IPS-15b (cell line): ENCODE measurements around the gene DOK6.

Experiments
- H3K27me3 ChIP-seq: one replicate; pipeline ENCODE4 v1.6.1; 2013; ENCODE audit warnings: low read length; ENCODE audit not compliant: control insufficient read depth, insufficient read depth
- H3K36me3 ChIP-seq: one replicate; pipeline ENCODE4 v1.6.1; 2013; ENCODE audit warnings: low read length; ENCODE audit not compliant: control insufficient read depth, insufficient read depth
- H3K4me1 ChIP-seq: one replicate; pipeline ENCODE4 v1.6.1; 2013; ENCODE audit warnings: mild to moderate bottlenecking, low read length; ENCODE audit not compliant: control insufficient read depth, insufficient read depth
- H3K4me3 ChIP-seq: one replicate; pipeline ENCODE4 v1.5.1; 2013; ENCODE audit warnings: low read depth, low read length
- H3K9ac ChIP-seq: one replicate; pipeline ENCODE4 v1.6.1; 2013; ENCODE audit warnings: low read depth, mild to moderate bottlenecking, low read length
- H3K9me3 ChIP-seq: one replicate; pipeline ENCODE4 v1.6.1; 2013; ENCODE audit warnings: mild to moderate bottlenecking, low read length; ENCODE audit not compliant: control insufficient read depth, insufficient read depth

DOK6 gene

GRCh38 chr18:69787825-69788547, 387.3 kb downstream of the DOK6 start:
- Histone ChIP-seq H3K36me3 (no peaks in the 10 kb centered on the region), H3K4me3 (no peak overlapping the region), H3K9me3 (no peaks in the 10 kb centered on the region), H3K4me1 (no peaks in the 10 kb centered on the region), H3K27me3 (no peaks in the 10 kb centered on the region), H3K9ac (no peak overlapping the region)

DNA sequence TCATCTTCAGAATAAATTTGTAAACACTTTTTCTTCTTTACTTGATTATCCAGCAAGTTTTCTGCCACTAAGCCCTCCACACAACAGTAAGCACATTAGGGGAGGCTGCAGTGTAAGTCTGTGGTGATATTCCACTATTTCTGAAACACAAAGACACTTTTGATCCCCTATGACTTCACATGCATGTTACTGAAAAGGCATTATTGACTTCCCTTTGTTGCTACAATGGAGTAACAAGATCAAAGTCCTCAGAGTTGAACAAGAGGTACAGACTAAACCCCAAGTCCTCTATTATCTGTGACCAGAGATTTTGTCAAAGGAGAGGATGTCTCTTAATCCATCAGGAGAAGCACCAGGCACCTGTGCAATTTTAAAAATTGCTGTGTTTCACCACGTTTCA, 389.1 kb downstream of the DOK6 start:
- H3K4me1 ChIP-seq = no peaks in the 10 kb centered on the region
- no peaks in the 10 kb centered on the region for H3K36me3 ChIP-seq
- H3K4me3 ChIP-seq = no peak overlapping the region
- H3K9me3 ChIP-seq = no peaks in the 10 kb centered on the region
- no peak overlapping the region for H3K9ac ChIP-seq
- no peaks in the 10 kb centered on the region for H3K27me3 ChIP-seq

- Histone ChIP-seq H3K9ac (no peak overlapping the region), H3K4me1 (no peaks in the 10 kb centered on the region), H3K9me3 (no peaks in the 10 kb centered on the region), H3K4me3 (no peak overlapping the region), H3K36me3 (no peaks in the 10 kb centered on the region), H3K27me3 (no peaks in the 10 kb centered on the region)
These were observed 390.0 kb downstream of the DOK6 start for GRCh38 chr18:69790649-69791048.

- Histone ChIP-seq H3K9me3 (no peaks in the 10 kb centered on the region), H3K9ac (no peak overlapping the region), H3K4me1 (no peaks in the 10 kb centered on the region), H3K4me3 (no peak overlapping the region), H3K36me3 (no peaks in the 10 kb centered on the region), H3K27me3 (no peaks in the 10 kb centered on the region)
These were observed 395.1 kb downstream of the DOK6 start for GRCh38 chr18:69795791-69796190.

- H3K4me1 ChIP-seq = no peaks in the 10 kb centered on the region
- no peak overlapping the region for H3K9ac ChIP-seq
- H3K36me3 ChIP-seq = no peaks in the 10 kb centered on the region
- no peak overlapping the region for H3K4me3 ChIP-seq
- no peaks in the 10 kb centered on the region for H3K27me3 ChIP-seq
- no peaks in the 10 kb centered on the region for H3K9me3 ChIP-seq
These were observed 404.3 kb downstream of the DOK6 start for GRCh38 chr18:69804776-69805501.

DNA sequence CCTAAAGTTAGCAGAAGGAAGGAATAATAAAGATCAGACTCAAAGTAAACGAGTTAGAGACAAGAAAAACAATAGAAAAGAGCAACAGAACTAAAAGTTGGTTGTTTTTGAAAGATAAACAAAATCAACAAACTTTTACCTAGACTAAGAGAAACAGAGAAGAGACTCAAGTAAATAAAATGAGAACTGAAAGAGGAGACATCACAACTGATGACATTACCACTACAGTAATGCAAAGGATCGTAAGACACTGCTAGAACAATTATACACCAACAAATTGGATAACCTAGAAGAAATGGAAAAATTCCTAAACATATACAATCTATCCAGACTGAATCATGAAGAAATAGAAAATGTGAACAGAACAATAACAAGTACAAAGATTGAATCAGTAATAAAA, 407.7 kb downstream of the DOK6 start:
- Histone ChIP-seq H3K36me3 (no peaks in the 10 kb centered on the region), H3K27me3 (no peaks in the 10 kb centered on the region), H3K9me3 (no peaks in the 10 kb centered on the region), H3K4me1 (no peaks in the 10 kb centered on the region), H3K9ac (no peak overlapping the region), H3K4me3 (no peak overlapping the region)

DNA sequence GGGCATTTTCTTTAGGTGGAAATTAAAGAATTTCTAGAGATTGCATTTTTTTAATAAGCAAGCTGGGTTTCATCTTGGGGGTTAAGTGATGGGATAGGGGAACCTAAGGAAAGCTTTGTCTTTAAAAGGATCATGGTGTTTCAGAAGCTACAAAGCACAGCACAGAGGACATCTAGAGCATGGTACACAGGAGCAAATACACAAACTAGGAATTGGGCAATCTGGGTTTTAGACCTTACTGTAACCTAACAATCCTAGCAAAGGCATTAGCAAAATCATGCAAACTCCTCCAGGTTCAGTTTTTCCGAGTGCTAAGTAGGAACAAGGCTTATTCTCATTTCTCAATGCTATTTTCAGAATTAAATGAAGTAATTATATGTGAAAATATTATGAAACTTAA, 412.9 kb downstream of the DOK6 start:
- no peaks in the 10 kb centered on the region for H3K36me3 ChIP-seq
- no peaks in the 10 kb centered on the region for H3K4me1 ChIP-seq
- H3K27me3 ChIP-seq = no peaks in the 10 kb centered on the region
- no peak overlapping the region for H3K4me3 ChIP-seq
- no peaks in the 10 kb centered on the region for H3K9me3 ChIP-seq
- no peak overlapping the region for H3K9ac ChIP-seq

GRCh38 chr18:69814861-69815385, 414.2 kb downstream of the DOK6 start:
- no peak overlapping the region for H3K9ac ChIP-seq
- no peaks in the 10 kb centered on the region for H3K27me3 ChIP-seq
- no peaks in the 10 kb centered on the region for H3K4me1 ChIP-seq
- no peak overlapping the region for H3K4me3 ChIP-seq
- no peaks in the 10 kb centered on the region for H3K36me3 ChIP-seq
- H3K9me3 ChIP-seq = no peaks in the 10 kb centered on the region

DNA sequence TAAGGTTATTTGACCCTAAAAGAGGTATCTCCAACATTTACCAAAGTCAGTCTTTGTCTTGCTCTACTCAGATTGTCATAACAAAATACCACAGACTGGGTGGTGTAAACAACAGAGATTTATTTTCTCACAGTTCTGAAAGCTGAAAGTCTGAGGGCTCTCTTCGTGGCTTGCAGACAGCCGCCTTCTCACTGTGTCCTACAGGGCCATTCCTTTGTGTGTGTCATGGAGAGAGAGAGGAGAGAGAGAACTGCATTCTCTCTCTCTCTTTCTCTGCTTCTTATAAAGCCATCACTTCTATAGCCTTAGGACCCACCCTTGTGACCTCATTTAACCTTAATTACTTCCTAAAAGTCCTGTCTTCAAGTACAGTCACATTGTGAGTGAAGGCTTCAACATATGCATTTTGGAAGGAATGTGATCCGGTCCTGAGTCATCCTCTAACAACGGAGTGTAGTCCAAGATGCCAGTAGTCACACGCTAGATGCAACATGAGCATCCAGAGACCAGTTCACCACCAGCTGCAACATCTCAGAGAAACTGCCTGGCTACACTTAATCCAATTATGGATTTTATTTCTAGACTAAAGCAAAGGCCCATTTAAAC, 416.8 kb downstream of the DOK6 start:
- no peak overlapping the region for H3K4me3 ChIP-seq
- no peaks in the 10 kb centered on the region for H3K27me3 ChIP-seq
- H3K9ac ChIP-seq = no peak overlapping the region
- H3K36me3 ChIP-seq = no peaks in the 10 kb centered on the region
- H3K4me1 ChIP-seq = no peaks in the 10 kb centered on the region
- H3K9me3 ChIP-seq = no peaks in the 10 kb centered on the region

GRCh38 chr18:69819460-69819859, 418.8 kb downstream of the DOK6 start:
- H3K9me3 ChIP-seq = no peaks in the 10 kb centered on the region
- H3K4me3 ChIP-seq = no peak overlapping the region
- no peaks in the 10 kb centered on the region for H3K36me3 ChIP-seq
- no peaks in the 10 kb centered on the region for H3K4me1 ChIP-seq
- H3K9ac ChIP-seq = no peak overlapping the region
- no peaks in the 10 kb centered on the region for H3K27me3 ChIP-seq

GRCh38 chr18:69820538-69820937, 419.9 kb downstream of the DOK6 start:
- Histone ChIP-seq H3K9me3 (no peaks in the 10 kb centered on the region), H3K4me1 (no peaks in the 10 kb centered on the region), H3K4me3 (no peak overlapping the region), H3K36me3 (no peaks in the 10 kb centered on the region), H3K9ac (no peak overlapping the region), H3K27me3 (no peaks in the 10 kb centered on the region)

DNA sequence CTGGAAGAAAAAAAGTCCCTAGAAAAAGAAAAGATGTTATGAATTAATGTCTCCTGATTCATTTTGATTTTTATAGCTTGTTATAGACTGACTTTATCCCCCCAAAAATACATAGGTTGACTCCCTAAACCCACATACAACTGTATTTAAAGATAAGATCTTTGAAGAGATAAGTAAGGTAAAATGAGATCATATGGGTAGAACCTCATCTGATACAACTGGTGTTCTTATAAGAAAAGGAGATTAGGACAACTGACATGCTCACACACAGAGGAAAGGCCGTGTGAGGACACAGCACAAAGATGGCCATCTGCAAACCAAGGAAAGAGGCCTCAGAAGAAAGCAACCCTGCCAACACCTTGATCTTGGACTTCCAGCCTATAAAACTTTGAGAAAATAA, 429.5 kb downstream of the DOK6 start:
- Histone ChIP-seq H3K27me3 (no peaks in the 10 kb centered on the region), H3K9ac (no peak overlapping the region), H3K9me3 (no peaks in the 10 kb centered on the region), H3K4me1 (no peaks in the 10 kb centered on the region), H3K4me3 (no peak overlapping the region), H3K36me3 (no peaks in the 10 kb centered on the region)
